DOHH2 (cell line): ENCODE measurements around the gene AP4M1.

ENCODE experiments used
- H3F3A ChIP-seq: fragments of 200-600 bp; sonication (generic), shearing (Covaris generic); 2 replicates; pipeline ENCODE4 v1.6.0; 2016; ENCODE audit warnings: antibody characterized with exemption, mild to moderate bottlenecking; ENCODE audit not compliant: control insufficient read depth, insufficient read depth
- H3K27ac ChIP-seq: fragments of 200-600 bp; sonication (generic); 2 replicates; pipeline ENCODE4 v1.5.1; 2014; ENCODE audit warnings: low read depth, mild to moderate bottlenecking, low read length, moderate library complexity
- H3K27me3 ChIP-seq: fragments of 200-600 bp; sonication (generic); 2 replicates; pipeline ENCODE4 v1.6.1; 2014; ENCODE audit warnings: mild to moderate bottlenecking, low read length, mixed read lengths; ENCODE audit not compliant: control insufficient read depth
- H3K36me3 ChIP-seq: fragments of 200-600 bp; sonication (generic); 2 replicates; pipeline ENCODE4 v1.6.1; 2014; ENCODE audit warnings: mild to moderate bottlenecking, low read length, moderate library complexity, mixed read lengths; ENCODE audit not compliant: control insufficient read depth
- H3K4me1 ChIP-seq: fragments of 200-600 bp; sonication (generic); 2 replicates; pipeline ENCODE4 v1.6.1; 2014; ENCODE audit warnings: mild to moderate bottlenecking, low read length, mixed read lengths; ENCODE audit not compliant: control insufficient read depth
- H3K4me2 ChIP-seq: fragments of 200-600 bp; sonication (generic); 2 replicates; pipeline ENCODE4 v1.6.0; 2014; ENCODE audit warnings: mild to moderate bottlenecking, low read length, moderate library complexity
- H3K4me3 ChIP-seq: fragments of 200-600 bp; sonication (generic); 2 replicates; pipeline ENCODE4 v1.5.1; 2014; ENCODE audit warnings: mild to moderate bottlenecking, low read length, mixed read lengths
- H3K79me2 ChIP-seq: fragments of 200-600 bp; sonication (generic); 2 replicates; pipeline ENCODE4 v1.6.1; 2014; ENCODE audit warnings: mild to moderate bottlenecking, low read length, mixed read lengths; ENCODE audit not compliant: control insufficient read depth
- H3K9me2 ChIP-seq: fragments of 200-600 bp; sonication (generic); replicated peaks from 2 replicates; pipeline ENCODE4 v1.6.1; 2014; ENCODE audit warnings: mild to moderate bottlenecking, low read length, mixed read lengths; ENCODE audit not compliant: control insufficient read depth
- H3K9me3 ChIP-seq: fragments of 200-600 bp; sonication (generic); 2 replicates; pipeline ENCODE4 v1.6.1; 2014; ENCODE audit warnings: antibody characterized with exemption, low read length, mixed read lengths; ENCODE audit not compliant: control insufficient read depth, insufficient read depth
- H4K20me1 ChIP-seq: fragments of 200-600 bp; sonication (generic); 2 replicates; pipeline ENCODE4 v1.6.0; 2014; ENCODE audit warnings: low read depth, mild to moderate bottlenecking, antibody characterized with exemption, low read length, moderate library complexity; ENCODE audit not compliant: control insufficient read depth, insufficient read depth
- EZH2phosphoT487 ChIP-seq: fragments of 200-600 bp; sonication (generic); IDR thresholded peaks from 2 replicates; pipeline ENCODE4 v1.6.1; 2017; ENCODE audit warnings: borderline replicate concordance, mild to moderate bottlenecking, antibody characterized with exemption, low read length, moderate library complexity, mixed read lengths
- TF ChIP-seq, protein P1 (sequence below): fragments of 200-600 bp; sonication (generic); IDR thresholded peaks from one replicate; pipeline ENCODE4 v1.5.1; 2014; ENCODE audit warnings: antibody characterized with exemption, mild to moderate bottlenecking, low read depth, low read length; ENCODE audit not compliant: poor library complexity, severe bottlenecking

Gene AP4M1

GRCh38 chr7:100120733-100121036 is 19.2 kb downstream of the AP4M1 start:
- Histone ChIP-seq H3K4me3 (peak overlapping the region; percentile 82), H3K27ac (peak overlapping the region; percentile 62), H3K4me2 (peak overlapping the region; percentile 67), H3K4me1 (peaks cover 38% of the 10 kb centered on the region), H3K27me3 (no peaks in the 10 kb centered on the region), H3K9me2 (no peaks in the 10 kb centered on the region), H3K9me3 (no peaks in the 10 kb centered on the region), H3K79me2 (peaks cover 55% of the 10 kb centered on the region), H4K20me1 (no peaks in the 10 kb centered on the region), H3F3A (peaks cover 18% of the 10 kb centered on the region), H3K36me3 (peaks cover 28% of the 10 kb centered on the region)
- TF ChIP-seq EZH2phosphoT487 = no peak
- TF ChIP-seq, protein P1, sequence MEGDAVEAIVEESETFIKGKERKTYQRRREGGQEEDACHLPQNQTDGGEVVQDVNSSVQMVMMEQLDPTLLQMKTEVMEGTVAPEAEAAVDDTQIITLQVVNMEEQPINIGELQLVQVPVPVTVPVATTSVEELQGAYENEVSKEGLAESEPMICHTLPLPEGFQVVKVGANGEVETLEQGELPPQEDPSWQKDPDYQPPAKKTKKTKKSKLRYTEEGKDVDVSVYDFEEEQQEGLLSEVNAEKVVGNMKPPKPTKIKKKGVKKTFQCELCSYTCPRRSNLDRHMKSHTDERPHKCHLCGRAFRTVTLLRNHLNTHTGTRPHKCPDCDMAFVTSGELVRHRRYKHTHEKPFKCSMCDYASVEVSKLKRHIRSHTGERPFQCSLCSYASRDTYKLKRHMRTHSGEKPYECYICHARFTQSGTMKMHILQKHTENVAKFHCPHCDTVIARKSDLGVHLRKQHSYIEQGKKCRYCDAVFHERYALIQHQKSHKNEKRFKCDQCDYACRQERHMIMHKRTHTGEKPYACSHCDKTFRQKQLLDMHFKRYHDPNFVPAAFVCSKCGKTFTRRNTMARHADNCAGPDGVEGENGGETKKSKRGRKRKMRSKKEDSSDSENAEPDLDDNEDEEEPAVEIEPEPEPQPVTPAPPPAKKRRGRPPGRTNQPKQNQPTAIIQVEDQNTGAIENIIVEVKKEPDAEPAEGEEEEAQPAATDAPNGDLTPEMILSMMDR = no peak

GRCh38 chr7:100122067-100122466 is 20.6 kb downstream of the AP4M1 start:
- Histone ChIP-seq H3K27ac (no peak overlapping the region), H3K79me2 (peaks cover 64% of the 10 kb centered on the region)
- no peak for TF ChIP-seq EZH2phosphoT487
- TF ChIP-seq, protein P1 = no peak

DNA sequence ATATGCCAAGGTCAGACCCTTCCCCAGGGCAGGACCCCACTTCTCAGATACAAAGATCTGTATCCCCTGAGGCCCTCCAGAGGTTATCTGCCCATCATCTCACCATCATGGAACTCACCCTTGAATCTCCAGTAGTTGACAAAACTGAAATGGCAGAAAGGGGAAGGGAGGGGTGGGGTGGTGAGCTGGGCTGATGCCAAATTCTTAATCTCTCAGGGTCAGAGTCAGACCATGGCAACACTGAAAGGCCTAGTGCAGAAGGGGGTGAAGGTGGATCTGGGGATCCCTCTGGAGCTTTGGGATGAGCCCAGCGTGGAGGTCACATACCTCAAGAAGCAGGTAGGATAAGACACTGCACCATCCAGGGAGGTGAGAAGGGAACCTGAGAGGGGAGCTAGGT is 21.1 kb downstream of the AP4M1 start:
- H3F3A ChIP-seq = peaks cover 26% of the 10 kb centered on the region
- no peak overlapping the region for H3K4me3 ChIP-seq
- H3K27ac ChIP-seq = no peak overlapping the region
- H3K4me1 ChIP-seq = peaks cover 40% of the 10 kb centered on the region
- H3K79me2 ChIP-seq = peaks cover 63% of the 10 kb centered on the region
- no peak overlapping the region for H3K4me2 ChIP-seq
- H3K27me3 ChIP-seq = no peaks in the 10 kb centered on the region
- no peaks in the 10 kb centered on the region for H3K9me3 ChIP-seq
- TF ChIP-seq EZH2phosphoT487 = no peak
- TF ChIP-seq, protein P1 = no peak
- no peaks in the 10 kb centered on the region for H3K9me2 ChIP-seq
- H3K36me3 ChIP-seq = peaks cover 36% of the 10 kb centered on the region
- H4K20me1 ChIP-seq = no peaks in the 10 kb centered on the region

More at GRCh38 chr7:100122067-100122466, 20.6 kb downstream of the AP4M1 start:
- peaks cover 40% of the 10 kb centered on the region for H3K4me1 ChIP-seq
- H3K4me3 ChIP-seq = no peak overlapping the region
- no peaks in the 10 kb centered on the region for H3K9me2 ChIP-seq
- H3K36me3 ChIP-seq = peaks cover 36% of the 10 kb centered on the region
- H4K20me1 ChIP-seq = no peaks in the 10 kb centered on the region
- no peak overlapping the region for H3K4me2 ChIP-seq
- peaks cover 26% of the 10 kb centered on the region for H3F3A ChIP-seq
- H3K9me3 ChIP-seq = no peaks in the 10 kb centered on the region
- no peaks in the 10 kb centered on the region for H3K27me3 ChIP-seq
